Ovary (tissue), 3 donors: ENCODE data around the gene NRXN3.

ENCODE experiments used
- CTCF ChIP-seq, 3 donors: fragments of 450-650 bp in 2 of 3; fragments of 200-600 bp in 1 of 3; IDR thresholded peaks; one replicate each; pipeline versions ENCODE4 v1.5.1 to v1.8.0; 2016 to 2022; ENCODE audit warnings: antibody characterized with exemption in 3 of 3, mild to moderate bottlenecking in 1 of 3
- EP300 ChIP-seq: sonication (generic); formaldehyde crosslinking; IDR thresholded peaks from one replicate; pipeline ENCODE4 v1.6.1; 2017; ENCODE audit warnings: antibody characterized with exemption
- POLR2A ChIP-seq: fragments of 450-650 bp; IDR thresholded peaks from one replicate; pipeline ENCODE4 v1.6.1; 2017; ENCODE audit warnings: antibody characterized with exemption, mild to moderate bottlenecking, moderate library complexity
- donor health status: DM: no; HTN: no; CAD: no.

GRCh38 chr14:78486621-78487020, 316.4 kb downstream of the NRXN3 start:
- TF ChIP-seq CTCF (IDR thresholded peaks at IDR 0.05) (no peak), POLR2A (no peak), EP300 (no peak)
